ENCODE measurements around the gene NFATC4. TPM values are rescaled to one million over a fixed set of nuclear protein-coding genes. Genes with fewer than 3 reads are reported as not detected.

The NFATC4 gene
- total and polyA plus RNA-seq, 2 experiments from 2014 or later = 84.8 to 96.9 TPM

GRCh38 chr14:24340606-24341005 lies 27.4 kb upstream of the NFATC4 start:
- Histone ChIP-seq H3F3A (ENCODE audit: insufficient read depth) (no peaks in the 10 kb centered on the region), H2AFZ (no peak overlapping the region), H3K4me2 (ENCODE audit: unreplicated experiment) (no peak overlapping the region), H3K4me3 (no peak overlapping the region), H3K36me3 (ENCODE audit: low read depth) (no peaks in the 10 kb centered on the region), H4K20me1 (ENCODE audit: insufficient read depth) (no peaks in the 10 kb centered on the region), H3K4me1 (ENCODE audit: insufficient read depth) (no peaks in the 10 kb centered on the region), H3K9me2 (ENCODE audit: insufficient read depth) (no peaks in the 10 kb centered on the region), H3K27ac (no peak overlapping the region), H3K9ac (no peak overlapping the region), H3K9me3 (ENCODE audit: low read depth) (no peaks in the 10 kb centered on the region), H3K79me2 (ENCODE audit: insufficient read depth) (no peaks in the 10 kb centered on the region), H3K27me3 (replicated peaks; ENCODE audit: insufficient read depth) (no peaks in the 10 kb centered on the region)
- no peak for DNase-seq
- TF ChIP-seq EZH2 (IDR thresholded peaks at IDR 0.05; ENCODE audit: insufficient read depth, poor library complexity, severe bottlenecking) (no peak), EZH2phosphoT487 (IDR thresholded peaks at IDR 0.05; ENCODE audit: insufficient read depth, low read depth) (no peak)
- in situ Hi-C loops (cut with MboI) = no loop called here
- WGBS, 2 experiments (ENCODE audit: low coverage in 1 of 2, low lambda C conversion rate in 2 of 2, missing lambda C conversion rate in 2 of 2) = 69% methylated on average over 1 of the region's 1 CpG; no CpG with 5 or more reads in 1 of the 2 experiments

- H3K4me3 ChIP-seq = no peak overlapping the region
- WGBS, 2 experiments (ENCODE audit: low coverage in 1 of 2, low lambda C conversion rate in 2 of 2, missing lambda C conversion rate in 2 of 2) = 66 to 71% methylated on average over 4 of the region's 4 CpGs
- H3K4me2 ChIP-seq (ENCODE audit: unreplicated experiment) = no peak overlapping the region
- no peaks in the 10 kb centered on the region for H3K9me3 ChIP-seq (ENCODE audit: low read depth)
- no peaks in the 10 kb centered on the region for H3F3A ChIP-seq (ENCODE audit: insufficient read depth)
- H3K36me3 ChIP-seq (ENCODE audit: low read depth) = no peaks in the 10 kb centered on the region
- no peak overlapping the region for H3K9ac ChIP-seq
- H3K27me3 ChIP-seq (replicated peaks; ENCODE audit: insufficient read depth) = no peaks in the 10 kb centered on the region
- H4K20me1 ChIP-seq (ENCODE audit: insufficient read depth) = no peaks in the 10 kb centered on the region
- H3K4me1 ChIP-seq (ENCODE audit: insufficient read depth) = no peaks in the 10 kb centered on the region
- no peak overlapping the region for H2AFZ ChIP-seq
- H3K27ac ChIP-seq = no peak overlapping the region
- in situ Hi-C loops (cut with MboI) = no loop called here
- DNase-seq = no peak
- H3K9me2 ChIP-seq (ENCODE audit: insufficient read depth) = no peaks in the 10 kb centered on the region
- no peak for TF ChIP-seq EZH2 (IDR thresholded peaks at IDR 0.05; ENCODE audit: insufficient read depth, poor library complexity, severe bottlenecking)
- no peak for TF ChIP-seq EZH2phosphoT487 (IDR thresholded peaks at IDR 0.05; ENCODE audit: insufficient read depth, low read depth)
- no peaks in the 10 kb centered on the region for H3K79me2 ChIP-seq (ENCODE audit: insufficient read depth)
Observed at GRCh38 chr14:24342889-24343288, 25.1 kb upstream of the NFATC4 start.

- no peaks in the 10 kb centered on the region for H3K27me3 ChIP-seq (replicated peaks; ENCODE audit: insufficient read depth)
- no peaks in the 10 kb centered on the region for H4K20me1 ChIP-seq (ENCODE audit: insufficient read depth)
- no peaks in the 10 kb centered on the region for H3F3A ChIP-seq (ENCODE audit: insufficient read depth)
Observed at GRCh38 chr14:24343795-24344660, 24.0 kb upstream of the NFATC4 start.

GRCh38 chr14:24347134-24347533 lies 20.9 kb upstream of the NFATC4 start:
- no peak overlapping the region for H3K4me2 ChIP-seq (ENCODE audit: unreplicated experiment)
- no peaks in the 10 kb centered on the region for H3K27me3 ChIP-seq (replicated peaks; ENCODE audit: insufficient read depth)
- H3K9me2 ChIP-seq (ENCODE audit: insufficient read depth) = no peaks in the 10 kb centered on the region
- no peak overlapping the region for H3K9ac ChIP-seq
- H3K4me1 ChIP-seq (ENCODE audit: insufficient read depth) = peaks cover 11% of the 10 kb centered on the region
- no peaks in the 10 kb centered on the region for H3K9me3 ChIP-seq (ENCODE audit: low read depth)
- 40 to 41% methylated on average over 1 of the region's 1 CpG for WGBS, 2 experiments (ENCODE audit: low coverage in 1 of 2, low lambda C conversion rate in 2 of 2, missing lambda C conversion rate in 2 of 2)
- H3K27ac ChIP-seq = no peak overlapping the region
- H2AFZ ChIP-seq = no peak overlapping the region
- no peaks in the 10 kb centered on the region for H3K79me2 ChIP-seq (ENCODE audit: insufficient read depth)
- H4K20me1 ChIP-seq (ENCODE audit: insufficient read depth) = no peaks in the 10 kb centered on the region
- no peaks in the 10 kb centered on the region for H3K36me3 ChIP-seq (ENCODE audit: low read depth)
- H3K4me3 ChIP-seq = no peak overlapping the region
- in situ Hi-C loops (cut with MboI) = no loop called here
- DNase-seq = no peak
- no peak for TF ChIP-seq EZH2phosphoT487 (IDR thresholded peaks at IDR 0.05; ENCODE audit: insufficient read depth, low read depth)
- no peak for TF ChIP-seq EZH2 (IDR thresholded peaks at IDR 0.05; ENCODE audit: insufficient read depth, poor library complexity, severe bottlenecking)
- H3F3A ChIP-seq (ENCODE audit: insufficient read depth) = peaks cover 11% of the 10 kb centered on the region

More at GRCh38 chr14:24343795-24344660, 24.0 kb upstream of the NFATC4 start:
- no peaks in the 10 kb centered on the region for H3K9me3 ChIP-seq (ENCODE audit: low read depth)
- H3K36me3 ChIP-seq (ENCODE audit: low read depth) = no peaks in the 10 kb centered on the region
- H3K9ac ChIP-seq = no peak overlapping the region
- no peak overlapping the region for H2AFZ ChIP-seq
- H3K27ac ChIP-seq = no peak overlapping the region
- TF ChIP-seq EZH2 (IDR thresholded peaks at IDR 0.05; ENCODE audit: insufficient read depth, poor library complexity, severe bottlenecking) = no peak
- TF ChIP-seq EZH2phosphoT487 (IDR thresholded peaks at IDR 0.05; ENCODE audit: insufficient read depth, low read depth) = no peak
- H3K4me2 ChIP-seq (ENCODE audit: unreplicated experiment) = no peak overlapping the region
- H3K4me1 ChIP-seq (ENCODE audit: insufficient read depth) = no peaks in the 10 kb centered on the region
- in situ Hi-C loops (cut with MboI) = no loop called here
- peak; percentile 39 for DNase-seq
- no peak overlapping the region for H3K4me3 ChIP-seq
- WGBS, 2 experiments (ENCODE audit: low coverage in 1 of 2, low lambda C conversion rate in 2 of 2, missing lambda C conversion rate in 2 of 2) = 80 to 81% methylated on average over 7 of the region's 7 CpGs
- H3K9me2 ChIP-seq (ENCODE audit: insufficient read depth) = no peaks in the 10 kb centered on the region
- H3K79me2 ChIP-seq (ENCODE audit: insufficient read depth) = no peaks in the 10 kb centered on the region
